Activated naive CD8-positive, alpha-beta T cell treated with anti-CD3 and anti-CD28 coated beads for 36 hours (primary cell): Measurements from ENCODE around the gene EFCAB6. TPM values are rescaled to one million over a fixed set of nuclear protein-coding genes. Genes with fewer than 3 reads are reported as not detected.
"Not testable (repeated sequence)": the region's sequence is repeated elsewhere in the genome, so short reads cannot be mapped to it uniquely, and the experiment has no call there.

Source experiments
- DNase-seq: peaks from one replicate; pipeline ENCODE4 v3.0.0; 2021
- H3K27ac Mint-ChIP-seq: one replicate; pipeline ENCODE4 v1.8.0; 2022; ENCODE audit warnings: mild to moderate bottlenecking, moderate library complexity, mixed read lengths
- H3K27me3 Mint-ChIP-seq: one replicate; pipeline ENCODE4 v1.8.0; 2022; ENCODE audit warnings: mild to moderate bottlenecking, mixed read lengths
- H3K36me3 Mint-ChIP-seq: one replicate; pipeline ENCODE4 v1.8.0; 2021; ENCODE audit warnings: mild to moderate bottlenecking, mixed read lengths
- H3K4me1 Mint-ChIP-seq: one replicate; pipeline ENCODE4 v1.8.0; 2021; ENCODE audit warnings: mixed read lengths
- H3K4me3 Mint-ChIP-seq: one replicate; pipeline ENCODE4 v1.8.0; 2022; ENCODE audit warnings: mild to moderate bottlenecking, moderate library complexity, mixed read lengths
- H3K9me3 Mint-ChIP-seq: one replicate; pipeline ENCODE4 v1.8.0; 2022; ENCODE audit warnings: mixed read lengths
- total RNA-seq, 2 experiments: library from RNA; stranded (reverse); gene quantifications; one replicate each; pipeline ENCODE4 v1.2.3, GENCODE V29; 2021

The EFCAB6 gene
- total RNA-seq, 2 experiments from 2014 or later, result 0.36 to 0.37 TPM

DNA sequence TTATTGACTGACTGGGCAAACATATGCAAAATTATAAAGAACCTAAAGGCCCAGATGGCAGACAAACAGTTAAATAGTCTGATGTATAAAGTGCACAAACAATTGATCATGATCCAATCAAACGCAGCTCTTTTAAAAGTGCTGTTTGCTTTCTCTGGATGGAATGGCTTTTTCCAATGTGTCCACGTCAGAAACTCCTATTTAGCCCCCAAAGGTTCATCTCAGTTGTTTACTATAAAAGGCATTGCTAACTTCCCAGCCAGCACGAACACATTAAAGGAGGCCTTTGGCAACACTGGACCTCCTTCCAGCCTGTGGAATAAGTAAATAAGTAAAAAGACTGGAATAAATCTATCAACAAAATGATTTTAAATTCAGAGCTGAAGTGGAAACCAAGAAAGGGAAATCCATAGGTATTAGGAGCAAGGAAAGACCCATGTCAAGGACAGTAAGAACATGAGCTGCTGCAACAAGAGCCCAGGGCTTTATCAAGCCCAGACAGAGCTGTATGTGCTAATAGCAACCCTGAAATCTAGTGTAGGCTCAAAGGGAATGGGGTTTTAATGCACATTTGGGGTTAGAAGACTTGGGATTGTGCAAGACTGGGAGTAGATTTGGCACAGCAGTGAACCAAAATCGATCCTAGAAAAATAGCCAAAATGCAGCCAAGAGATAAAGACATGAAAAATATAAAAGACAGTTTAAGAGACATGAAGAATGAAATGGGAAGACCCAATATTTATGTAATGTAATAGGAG is 105.4 kb downstream of the EFCAB6 start:
- no peak for DNase-seq
- Mint-ChIP-seq H3K36me3 (peaks cover 2% of the 10 kb centered on the region), H3K27ac (no peak overlapping the region), H3K4me3 (no peak overlapping the region), H3K27me3 (peaks cover 5% of the 10 kb centered on the region), H3K9me3 (peaks cover 15% of the 10 kb centered on the region), H3K4me1 (no peaks in the 10 kb centered on the region)

DNA sequence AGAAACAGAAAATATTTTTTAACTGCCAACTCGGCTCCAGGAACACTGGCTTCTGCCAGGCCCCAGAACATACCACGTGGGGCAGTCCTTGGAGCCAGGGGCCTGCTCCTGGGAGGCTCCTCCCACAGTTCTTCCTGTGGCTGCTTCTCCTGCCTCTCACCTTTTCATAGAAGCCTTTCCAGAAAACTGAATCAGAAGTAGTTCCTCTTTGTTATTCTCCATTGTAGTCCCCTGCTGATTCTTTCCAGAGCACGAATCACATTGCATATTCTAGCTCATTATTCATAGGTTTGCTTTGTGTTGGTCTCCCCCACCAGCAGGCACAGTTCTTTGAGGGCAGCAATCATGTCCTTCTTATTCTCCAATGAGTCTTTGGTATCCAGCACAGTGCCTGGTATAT is 106.0 kb downstream of the EFCAB6 start:
- H3K4me3 Mint-ChIP-seq, result no peak overlapping the region
- H3K27me3 Mint-ChIP-seq, result peaks cover 5% of the 10 kb centered on the region
- peaks cover 2% of the 10 kb centered on the region for H3K36me3 Mint-ChIP-seq
- DNase-seq, result no peak
- no peaks in the 10 kb centered on the region for H3K4me1 Mint-ChIP-seq
- peaks cover 15% of the 10 kb centered on the region for H3K9me3 Mint-ChIP-seq
- no peak overlapping the region for H3K27ac Mint-ChIP-seq

DNA sequence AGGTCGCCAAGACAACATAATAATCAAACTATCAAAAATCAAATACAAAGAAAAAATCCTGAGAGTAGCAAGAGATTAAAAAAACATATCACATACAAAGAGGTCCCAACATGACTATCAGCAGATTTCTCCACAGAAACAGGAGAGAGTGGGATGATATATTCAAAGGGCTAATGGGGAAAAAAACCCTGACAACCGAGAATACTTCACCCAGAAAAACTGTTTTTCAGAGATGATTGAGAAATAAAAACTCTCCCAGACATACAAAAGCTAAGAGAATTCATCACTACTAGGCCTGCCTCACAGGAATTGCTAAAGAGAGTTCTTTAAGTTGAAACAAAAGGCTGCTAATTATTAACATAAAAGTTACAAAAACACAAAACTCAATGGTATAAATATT is 108.1 kb downstream of the EFCAB6 start:
- H3K36me3 Mint-ChIP-seq, result peaks cover 4% of the 10 kb centered on the region
- peaks cover 15% of the 10 kb centered on the region for H3K9me3 Mint-ChIP-seq
- no peak overlapping the region for H3K27ac Mint-ChIP-seq
- DNase-seq, result no peak
- H3K4me3 Mint-ChIP-seq, result no peak overlapping the region
- H3K27me3 Mint-ChIP-seq, result peaks cover 5% of the 10 kb centered on the region
- H3K4me1 Mint-ChIP-seq, result no peaks in the 10 kb centered on the region

DNA sequence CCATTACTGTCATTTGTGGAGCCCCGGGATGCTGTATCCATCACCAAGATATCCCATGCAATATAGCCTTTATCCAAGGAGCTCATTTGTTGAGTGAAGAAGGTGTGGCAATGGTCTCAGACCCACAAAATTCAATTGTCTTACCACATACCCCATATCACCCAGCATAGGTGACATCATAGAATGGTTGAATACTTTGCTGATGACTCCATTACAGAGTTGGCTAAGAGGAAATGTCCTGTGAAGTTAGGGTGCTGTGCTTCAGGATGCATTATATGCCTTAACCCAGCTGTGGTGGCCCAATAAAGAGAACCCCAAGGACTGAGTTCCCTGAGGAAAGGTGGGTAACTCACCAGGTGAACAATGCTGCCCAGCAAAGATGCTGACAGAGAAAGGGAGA is 113.7 kb downstream of the EFCAB6 start:
- peaks cover 4% of the 10 kb centered on the region for H3K27me3 Mint-ChIP-seq
- no peak for DNase-seq
- peaks cover 7% of the 10 kb centered on the region for H3K9me3 Mint-ChIP-seq
- peaks cover 2% of the 10 kb centered on the region for H3K36me3 Mint-ChIP-seq
- H3K27ac Mint-ChIP-seq, result no peak overlapping the region
- H3K4me1 Mint-ChIP-seq, result no peaks in the 10 kb centered on the region
- no peak overlapping the region for H3K4me3 Mint-ChIP-seq

DNA sequence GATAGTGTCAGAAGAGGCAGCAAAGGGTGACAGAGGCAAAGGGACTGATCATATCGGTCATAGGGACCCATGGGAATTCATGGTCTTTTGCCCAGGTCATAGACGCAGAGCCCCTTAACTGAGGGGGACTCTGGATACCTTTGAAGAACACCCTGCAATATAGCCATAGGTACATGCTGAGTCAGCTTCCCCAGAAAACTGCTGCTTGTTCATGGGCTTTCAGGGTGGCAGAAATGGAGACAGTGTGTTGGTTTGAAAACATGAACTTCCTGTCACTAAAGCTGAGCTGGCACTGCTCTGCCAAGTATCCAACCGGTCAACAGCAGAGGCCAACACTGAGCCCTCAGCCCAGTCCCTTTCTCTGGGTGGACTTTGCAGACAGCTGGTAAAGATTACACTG is 114.2 kb downstream of the EFCAB6 start:
- no peak for DNase-seq
- Mint-ChIP-seq H3K9me3 (peaks cover 5% of the 10 kb centered on the region), H3K36me3 (peaks cover 2% of the 10 kb centered on the region), H3K4me1 (no peaks in the 10 kb centered on the region), H3K27ac (no peak overlapping the region), H3K4me3 (no peak overlapping the region), H3K27me3 (peaks cover 4% of the 10 kb centered on the region)

DNA sequence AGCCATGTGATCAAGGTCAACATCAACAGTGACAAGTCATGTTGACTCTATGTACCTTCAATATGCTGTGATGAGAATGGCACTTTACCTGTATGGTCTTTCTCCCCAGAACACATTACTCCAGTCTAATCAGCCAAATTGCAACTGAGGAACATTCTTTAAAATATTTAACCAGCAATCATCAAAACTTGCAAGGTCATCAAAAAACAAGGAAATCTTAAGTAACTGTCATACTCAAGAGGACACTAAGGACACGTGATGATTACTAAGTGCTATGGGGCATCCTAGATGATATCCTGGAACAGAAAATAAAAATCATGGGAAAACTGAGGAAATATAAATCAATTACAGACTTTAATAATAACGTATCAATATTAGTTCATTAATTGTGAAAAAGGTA is 118.9 kb downstream of the EFCAB6 start:
- Mint-ChIP-seq H3K9me3 (peaks cover 16% of the 10 kb centered on the region), H3K36me3 (peaks cover 5% of the 10 kb centered on the region), H3K27ac (no peak overlapping the region), H3K4me1 (no peaks in the 10 kb centered on the region), H3K4me3 (no peak overlapping the region), H3K27me3 (peaks cover 9% of the 10 kb centered on the region)
- no peak for DNase-seq

DNA sequence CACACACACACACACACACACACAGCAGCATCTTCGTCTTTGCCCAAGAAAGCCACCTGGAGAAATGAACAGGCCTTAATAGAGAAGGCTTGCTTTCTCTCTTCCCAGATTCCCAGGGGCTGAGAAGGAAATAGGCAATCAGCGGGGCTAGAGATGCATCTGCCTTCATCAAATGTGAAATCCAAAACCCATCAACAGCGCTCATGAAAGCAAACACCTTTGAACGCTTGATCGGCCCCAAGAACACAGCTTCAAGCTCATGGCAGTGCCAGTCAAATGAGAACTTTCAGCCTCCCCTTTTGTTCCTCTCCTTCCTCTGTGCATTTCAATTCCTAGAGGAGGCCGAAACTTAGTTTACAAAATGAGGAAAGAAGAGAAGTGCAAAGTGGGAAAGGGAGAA is 122.7 kb downstream of the EFCAB6 start:
- H3K4me3 Mint-ChIP-seq, result no peak overlapping the region

DNA sequence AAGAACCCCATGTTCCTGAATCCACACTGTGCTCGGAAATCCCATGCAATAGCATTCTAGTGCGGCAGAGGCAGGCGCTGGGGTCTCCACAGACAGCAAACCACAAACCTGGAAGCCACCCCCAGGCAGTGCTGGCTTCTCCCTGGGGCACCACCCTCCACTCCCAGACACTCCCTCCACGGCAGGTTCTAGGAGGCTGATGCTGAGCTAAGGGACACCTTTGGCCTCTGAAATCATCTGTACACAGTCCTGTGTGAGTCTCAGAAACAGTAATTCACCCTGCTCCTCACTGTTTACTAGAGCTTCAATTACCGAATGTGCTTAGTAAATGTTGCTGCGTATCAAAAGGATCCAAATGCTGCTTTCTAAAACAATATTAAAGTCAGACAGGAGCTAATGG is 129.3 kb downstream of the EFCAB6 start:
- no peak for DNase-seq
- no peaks in the 10 kb centered on the region for H3K4me1 Mint-ChIP-seq
- H3K27me3 Mint-ChIP-seq, result no peaks in the 10 kb centered on the region
- no peak overlapping the region for H3K4me3 Mint-ChIP-seq
- H3K36me3 Mint-ChIP-seq, result no peaks in the 10 kb centered on the region
- H3K9me3 Mint-ChIP-seq, result peaks cover 6% of the 10 kb centered on the region
- no peak overlapping the region for H3K27ac Mint-ChIP-seq

More for the DNA sequence above, 122.7 kb downstream of the EFCAB6 start:
- Mint-ChIP-seq H3K27ac (no peak overlapping the region), H3K4me1 (no peaks in the 10 kb centered on the region), H3K27me3 (peaks cover 5% of the 10 kb centered on the region), H3K36me3 (peaks cover 5% of the 10 kb centered on the region), H3K9me3 (peaks cover 16% of the 10 kb centered on the region)
- DNase-seq, result no peak

DNA sequence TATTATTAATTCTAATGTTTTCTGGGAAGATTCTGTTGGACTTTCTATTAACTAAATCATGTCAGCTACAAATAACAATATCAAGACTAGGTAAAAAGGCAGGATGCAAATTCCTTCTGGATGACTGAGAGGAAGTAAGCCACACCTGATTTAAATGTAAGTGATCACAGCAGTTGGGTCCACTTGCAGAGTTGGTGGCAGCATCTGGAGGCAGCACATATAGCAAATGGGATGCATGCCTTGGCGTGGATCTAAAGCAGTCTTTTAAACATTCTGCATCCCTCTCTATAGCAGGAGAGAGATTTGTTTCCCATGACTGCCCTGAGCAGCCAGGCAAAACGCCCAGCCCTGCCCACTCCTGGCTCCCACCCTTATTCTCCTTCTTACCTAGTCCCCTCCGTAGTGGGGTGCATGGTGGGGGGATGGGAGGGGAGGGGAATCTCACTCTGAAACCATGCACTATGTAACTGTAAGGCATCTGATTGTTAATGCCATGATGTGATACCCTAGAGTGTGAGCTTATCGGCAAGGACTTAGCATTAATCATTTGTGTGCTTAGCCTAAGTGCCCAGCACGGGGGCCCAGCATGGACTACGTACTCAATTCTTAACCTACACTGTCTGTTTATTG is 130.3 kb downstream of the EFCAB6 start:
- H3K36me3 Mint-ChIP-seq, result no peaks in the 10 kb centered on the region
- no peak overlapping the region for H3K27ac Mint-ChIP-seq
- H3K4me3 Mint-ChIP-seq, result no peak overlapping the region
- H3K27me3 Mint-ChIP-seq, result no peaks in the 10 kb centered on the region
- peaks cover 6% of the 10 kb centered on the region for H3K9me3 Mint-ChIP-seq
- DNase-seq, result no peak
- H3K4me1 Mint-ChIP-seq, result no peaks in the 10 kb centered on the region

DNA sequence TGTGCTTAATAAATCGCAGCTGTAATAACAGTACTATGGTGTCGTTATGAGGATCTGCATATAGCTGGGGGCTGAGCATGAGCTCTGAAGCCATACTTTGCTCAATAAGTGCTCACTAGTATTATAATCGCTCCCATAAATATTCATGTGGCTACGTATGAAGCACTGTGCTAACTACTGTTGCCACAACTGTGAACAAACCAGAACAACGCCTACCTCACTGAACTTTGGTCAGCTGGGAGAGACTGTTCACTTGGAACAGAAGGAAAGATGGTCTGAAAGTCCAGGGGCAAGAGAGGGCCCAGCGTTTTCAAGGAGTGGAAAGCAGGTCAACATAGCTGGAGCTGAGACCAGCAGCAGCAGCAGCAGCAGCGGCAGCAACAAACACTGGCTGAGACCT is 141.6 kb downstream of the EFCAB6 start:
- H3K27ac Mint-ChIP-seq, result no peak overlapping the region
- H3K4me3 Mint-ChIP-seq, result no peak overlapping the region
- H3K36me3 Mint-ChIP-seq, result no peaks in the 10 kb centered on the region
- DNase-seq, result no peak
- no peaks in the 10 kb centered on the region for H3K4me1 Mint-ChIP-seq
- no peaks in the 10 kb centered on the region for H3K9me3 Mint-ChIP-seq
- peaks cover 3% of the 10 kb centered on the region for H3K27me3 Mint-ChIP-seq

DNA sequence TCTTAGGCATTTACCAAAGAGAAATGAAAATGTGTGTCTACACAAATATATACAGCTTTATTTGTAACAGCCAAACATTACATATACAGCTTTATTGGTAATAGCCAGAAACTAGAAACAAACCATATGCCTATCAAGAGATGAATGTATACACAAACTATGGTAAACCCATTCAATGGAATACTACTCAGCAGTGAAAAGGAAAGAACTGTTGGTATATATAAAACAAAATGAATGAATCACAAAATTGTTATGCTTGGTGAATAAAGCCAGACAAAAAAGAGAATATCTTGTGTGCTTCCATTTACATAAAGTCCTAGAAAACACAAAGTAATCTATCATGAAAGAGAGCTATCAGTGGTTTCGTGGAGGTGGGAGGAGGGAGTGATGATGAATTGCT is 142.9 kb downstream of the EFCAB6 start:
- H3K4me1 Mint-ChIP-seq, result peaks cover 3% of the 10 kb centered on the region
- H3K36me3 Mint-ChIP-seq, result no peaks in the 10 kb centered on the region
- no peak overlapping the region for H3K4me3 Mint-ChIP-seq
- no peaks in the 10 kb centered on the region for H3K9me3 Mint-ChIP-seq
- no peak for DNase-seq
- H3K27ac Mint-ChIP-seq, result no peak overlapping the region
- H3K27me3 Mint-ChIP-seq, result peaks cover 3% of the 10 kb centered on the region

DNA sequence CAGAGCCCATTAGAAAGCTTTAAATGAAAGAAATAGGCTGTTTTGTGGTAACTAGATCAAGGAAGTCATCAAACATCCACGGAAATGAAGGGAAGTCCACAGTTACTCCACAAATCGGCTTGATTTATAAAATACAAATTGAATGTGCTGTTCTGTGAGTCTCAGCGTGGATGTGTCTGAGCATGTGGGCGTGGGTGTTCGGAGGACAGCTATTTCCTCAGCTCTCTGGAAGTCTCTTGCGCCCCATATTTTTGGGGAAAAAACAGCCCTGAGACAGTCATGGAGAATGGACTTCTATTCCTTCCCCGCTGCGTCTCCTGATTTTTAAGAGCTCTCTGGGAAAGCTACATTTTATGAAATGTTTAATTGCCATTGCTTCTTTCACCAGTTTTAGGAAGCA is 144.4 kb downstream of the EFCAB6 start:
- no peaks in the 10 kb centered on the region for H3K36me3 Mint-ChIP-seq
- DNase-seq, result no peak
- peaks cover 3% of the 10 kb centered on the region for H3K27me3 Mint-ChIP-seq
- no peak overlapping the region for H3K27ac Mint-ChIP-seq
- H3K9me3 Mint-ChIP-seq, result no peaks in the 10 kb centered on the region
- H3K4me1 Mint-ChIP-seq, result peaks cover 3% of the 10 kb centered on the region
- H3K4me3 Mint-ChIP-seq, result no peak overlapping the region

DNA sequence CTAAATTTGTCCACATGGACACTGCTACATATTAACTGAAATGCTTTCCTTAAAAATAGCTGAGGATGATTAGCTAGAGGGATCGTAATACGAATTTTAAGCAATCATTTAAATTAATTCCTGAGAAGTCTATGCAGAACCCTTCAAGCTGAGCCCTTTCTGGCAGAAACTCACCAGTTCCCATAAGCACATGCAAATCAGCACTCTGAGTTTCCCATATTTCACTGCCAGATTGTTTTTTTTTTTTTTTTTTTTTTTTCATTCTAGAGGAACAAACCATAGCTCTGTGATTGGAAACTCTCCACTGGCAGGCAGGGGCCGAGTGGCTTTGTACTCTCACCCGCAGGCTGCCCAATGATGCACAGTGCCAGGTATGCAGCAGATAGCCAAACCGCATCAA is 145.6 kb downstream of the EFCAB6 start:
- Mint-ChIP-seq H3K9me3 (no peaks in the 10 kb centered on the region), H3K4me3 (no peak overlapping the region)

DNA sequence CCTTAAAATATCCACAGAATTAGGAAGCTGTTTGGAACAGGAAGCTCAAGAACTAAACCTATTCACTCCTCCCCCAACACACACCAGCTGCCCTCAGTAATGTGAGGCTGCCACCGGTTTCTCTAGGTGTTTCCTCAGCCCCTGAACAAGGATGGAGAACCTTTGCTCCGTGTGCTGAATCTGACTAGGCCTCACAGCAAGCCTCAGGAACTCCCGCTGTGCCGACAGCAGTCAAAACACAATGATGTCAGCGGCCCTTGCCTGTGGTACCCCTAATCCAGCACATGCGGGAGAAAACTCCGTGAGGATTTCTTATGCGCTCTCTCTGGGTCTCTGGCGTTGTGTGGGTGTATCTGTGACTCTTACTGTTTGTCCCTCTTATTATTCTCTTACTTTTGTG is 153.3 kb downstream of the EFCAB6 start:
- H3K9me3 Mint-ChIP-seq, result no peaks in the 10 kb centered on the region
- H3K27me3 Mint-ChIP-seq, result no peaks in the 10 kb centered on the region
- no peak overlapping the region for H3K4me3 Mint-ChIP-seq

More for the DNA sequence above, 145.6 kb downstream of the EFCAB6 start:
- no peak overlapping the region for H3K27ac Mint-ChIP-seq
- H3K27me3 Mint-ChIP-seq, result peaks cover 3% of the 10 kb centered on the region
- peaks cover 3% of the 10 kb centered on the region for H3K4me1 Mint-ChIP-seq
- no peaks in the 10 kb centered on the region for H3K36me3 Mint-ChIP-seq
- no peak for DNase-seq

DNA sequence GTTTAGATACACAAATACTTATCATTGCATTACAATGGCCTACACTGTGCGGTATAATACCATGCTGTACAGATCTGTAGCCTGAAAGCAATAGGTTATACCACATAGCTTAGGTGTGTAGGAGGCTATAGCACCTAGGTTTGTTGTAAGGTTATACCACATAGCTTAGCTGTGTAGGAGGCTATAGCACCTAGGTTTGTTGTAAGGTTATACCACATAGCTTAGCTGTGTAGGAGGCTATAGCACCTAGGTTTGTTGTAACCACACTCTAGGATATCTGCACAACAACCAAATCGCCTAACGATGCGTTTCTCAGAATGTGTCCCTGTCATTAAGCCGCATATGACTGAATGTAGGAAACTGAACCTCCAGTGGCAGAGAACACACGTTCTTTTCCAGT is 155.5 kb downstream of the EFCAB6 start:
- H3K4me1 Mint-ChIP-seq, H3K9me3 Mint-ChIP-seq, H3K4me3 Mint-ChIP-seq, H3K36me3 Mint-ChIP-seq, DNase-seq, H3K27ac Mint-ChIP-seq, H3K27me3 Mint-ChIP-seq: not testable (repeated sequence)

More for the DNA sequence above, 153.3 kb downstream of the EFCAB6 start:
- H3K4me1 Mint-ChIP-seq, result no peaks in the 10 kb centered on the region
- no peaks in the 10 kb centered on the region for H3K36me3 Mint-ChIP-seq
- DNase-seq, result no peak
- no peak overlapping the region for H3K27ac Mint-ChIP-seq

DNA sequence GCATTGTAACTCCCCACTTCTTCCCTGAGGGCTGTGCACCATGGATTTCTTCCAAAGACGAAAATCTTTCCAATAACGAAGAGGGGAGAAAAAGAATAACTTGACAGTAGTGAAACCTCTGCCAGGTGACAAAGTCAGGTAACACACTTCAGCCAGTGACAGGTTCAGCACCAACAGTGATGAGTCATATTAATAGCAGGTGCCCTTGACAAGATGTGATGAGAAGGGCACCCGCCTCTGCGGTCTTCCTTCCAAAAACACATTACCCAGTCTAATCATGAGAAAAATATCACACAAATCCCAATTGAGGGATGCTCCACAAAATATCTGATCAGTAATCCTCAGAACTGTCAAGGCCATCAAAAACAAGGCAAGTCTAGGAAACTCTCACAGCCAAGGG is 157.8 kb downstream of the EFCAB6 start:
- DNase-seq, result no peak
- no peak overlapping the region for H3K4me3 Mint-ChIP-seq
- no peaks in the 10 kb centered on the region for H3K36me3 Mint-ChIP-seq
- no peaks in the 10 kb centered on the region for H3K4me1 Mint-ChIP-seq
- H3K27me3 Mint-ChIP-seq, result peaks cover 3% of the 10 kb centered on the region
- H3K9me3 Mint-ChIP-seq, result peaks cover 5% of the 10 kb centered on the region
- H3K27ac Mint-ChIP-seq, result no peak overlapping the region
